ENCODE measurements around the gene NOXA1. TPM values are rescaled to one million over a fixed set of nuclear protein-coding genes. Genes with fewer than 3 reads are reported as not detected.

NOXA1 gene
- total and polyA plus RNA-seq, 2 donors: 1.9 to 8.4 TPM

- peak in 2 of 9 donors; percentile 37 to 39 for DNase-seq (ENCODE audit: low read depth in 6 of 9, low spot score in 9 of 9)
- Histone ChIP-seq H3K4me3 (ENCODE audit: low read length in 2 of 2) (no peak overlapping the region), H3K27ac (ENCODE audit: low read depth in 1 of 2, low read length in 1 of 2) (peak overlapping the region in 1 of 2 donors; percentile 32), H3K36me3 (ENCODE audit: control insufficient read depth in 2 of 2, insufficient read depth in 2 of 2, low read length in 1 of 2) (no peaks in the 10 kb centered on the region), H3K27me3 (ENCODE audit: control insufficient read depth in 2 of 2, insufficient read depth in 1 of 2, low read length in 1 of 2) (no peaks in the 10 kb centered on the region), H3K4me1 (ENCODE audit: control insufficient read depth in 2 of 2, insufficient read depth in 2 of 2, low read length in 2 of 2) (peaks cover 0 to 41% of the 10 kb centered on the region in 2 donors), H3K9me3 (ENCODE audit: control insufficient read depth in 2 of 2, insufficient read depth in 1 of 2, low read length in 1 of 2) (peaks cover 0 to 3% of the 10 kb centered on the region in 2 donors)
- WGBS: 76% methylated on average over 34 of the region's 34 CpGs
Observed at GRCh38 chr9:137387114-137387890, 35.9 kb upstream of the NOXA1 start.

GRCh38 chr9:137387891-137388560, 35.2 kb upstream of the NOXA1 start:
- DNase-seq (ENCODE audit: low read depth in 6 of 9, low spot score in 9 of 9): no peak
- Histone ChIP-seq H3K27me3 (ENCODE audit: control insufficient read depth in 2 of 2, insufficient read depth in 1 of 2, low read length in 1 of 2) (no peaks in the 10 kb centered on the region), H3K36me3 (ENCODE audit: control insufficient read depth in 2 of 2, insufficient read depth in 2 of 2, low read length in 1 of 2) (no peaks in the 10 kb centered on the region), H3K4me1 (ENCODE audit: control insufficient read depth in 2 of 2, insufficient read depth in 2 of 2, low read length in 2 of 2) (peaks cover 0 to 40% of the 10 kb centered on the region in 2 donors), H3K4me3 (ENCODE audit: low read length in 2 of 2) (no peak overlapping the region), H3K27ac (ENCODE audit: low read depth in 1 of 2, low read length in 1 of 2) (no peak overlapping the region), H3K9me3 (ENCODE audit: control insufficient read depth in 2 of 2, insufficient read depth in 1 of 2, low read length in 1 of 2) (peaks cover 0 to 3% of the 10 kb centered on the region in 2 donors)
- WGBS: 95% methylated on average over 26 of the region's 26 CpGs

GRCh38 chr9:137388589-137389427, 34.4 kb upstream of the NOXA1 start:
- Histone ChIP-seq H3K4me3 (ENCODE audit: low read length in 2 of 2) (no peak overlapping the region), H3K27me3 (ENCODE audit: control insufficient read depth in 2 of 2, insufficient read depth in 1 of 2, low read length in 1 of 2) (no peaks in the 10 kb centered on the region), H3K36me3 (ENCODE audit: control insufficient read depth in 2 of 2, insufficient read depth in 2 of 2, low read length in 1 of 2) (no peaks in the 10 kb centered on the region), H3K9me3 (ENCODE audit: control insufficient read depth in 2 of 2, insufficient read depth in 1 of 2, low read length in 1 of 2) (peaks cover 0 to 2% of the 10 kb centered on the region in 2 donors), H3K4me1 (ENCODE audit: control insufficient read depth in 2 of 2, insufficient read depth in 2 of 2, low read length in 2 of 2) (peaks cover 0 to 32% of the 10 kb centered on the region in 2 donors), H3K27ac (ENCODE audit: low read depth in 1 of 2, low read length in 1 of 2) (no peak overlapping the region)
- WGBS: 94% methylated on average over 47 of the region's 47 CpGs
- no peak for DNase-seq (ENCODE audit: low read depth in 6 of 9, low spot score in 9 of 9)

DNA sequence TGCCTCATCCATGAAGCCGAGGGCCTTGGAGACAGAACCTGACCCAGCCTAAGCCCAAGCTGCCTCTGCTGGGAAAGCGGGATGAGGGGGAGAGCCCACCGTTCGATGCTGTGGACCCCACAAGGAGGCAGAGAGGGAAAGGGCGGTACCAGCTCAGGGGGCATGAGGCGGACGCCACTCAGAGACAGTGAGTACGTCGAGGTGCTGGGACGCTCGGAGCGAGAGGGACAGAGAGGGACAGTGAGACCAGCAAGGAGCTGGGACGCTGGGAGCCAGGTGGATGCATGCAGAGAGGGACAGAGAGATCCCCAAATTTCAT, 33.8 kb upstream of the NOXA1 start:
- H3K4me3 ChIP-seq (ENCODE audit: low read length in 2 of 2): no peak overlapping the region
- no peak for DNase-seq (ENCODE audit: low read depth in 6 of 9, low spot score in 9 of 9)
- peaks cover 0 to 27% of the 10 kb centered on the region in 2 donors for H3K4me1 ChIP-seq (ENCODE audit: control insufficient read depth in 2 of 2, insufficient read depth in 2 of 2, low read length in 2 of 2)
- WGBS: 98% methylated on average over 13 of the region's 13 CpGs
- H3K36me3 ChIP-seq (ENCODE audit: control insufficient read depth in 2 of 2, insufficient read depth in 2 of 2, low read length in 1 of 2): no peaks in the 10 kb centered on the region
- H3K27me3 ChIP-seq (ENCODE audit: control insufficient read depth in 2 of 2, insufficient read depth in 1 of 2, low read length in 1 of 2): no peaks in the 10 kb centered on the region
- H3K27ac ChIP-seq (ENCODE audit: low read depth in 1 of 2, low read length in 1 of 2): no peak overlapping the region
- no peaks in the 10 kb centered on the region for H3K9me3 ChIP-seq (ENCODE audit: control insufficient read depth in 2 of 2, insufficient read depth in 1 of 2, low read length in 1 of 2)

DNA sequence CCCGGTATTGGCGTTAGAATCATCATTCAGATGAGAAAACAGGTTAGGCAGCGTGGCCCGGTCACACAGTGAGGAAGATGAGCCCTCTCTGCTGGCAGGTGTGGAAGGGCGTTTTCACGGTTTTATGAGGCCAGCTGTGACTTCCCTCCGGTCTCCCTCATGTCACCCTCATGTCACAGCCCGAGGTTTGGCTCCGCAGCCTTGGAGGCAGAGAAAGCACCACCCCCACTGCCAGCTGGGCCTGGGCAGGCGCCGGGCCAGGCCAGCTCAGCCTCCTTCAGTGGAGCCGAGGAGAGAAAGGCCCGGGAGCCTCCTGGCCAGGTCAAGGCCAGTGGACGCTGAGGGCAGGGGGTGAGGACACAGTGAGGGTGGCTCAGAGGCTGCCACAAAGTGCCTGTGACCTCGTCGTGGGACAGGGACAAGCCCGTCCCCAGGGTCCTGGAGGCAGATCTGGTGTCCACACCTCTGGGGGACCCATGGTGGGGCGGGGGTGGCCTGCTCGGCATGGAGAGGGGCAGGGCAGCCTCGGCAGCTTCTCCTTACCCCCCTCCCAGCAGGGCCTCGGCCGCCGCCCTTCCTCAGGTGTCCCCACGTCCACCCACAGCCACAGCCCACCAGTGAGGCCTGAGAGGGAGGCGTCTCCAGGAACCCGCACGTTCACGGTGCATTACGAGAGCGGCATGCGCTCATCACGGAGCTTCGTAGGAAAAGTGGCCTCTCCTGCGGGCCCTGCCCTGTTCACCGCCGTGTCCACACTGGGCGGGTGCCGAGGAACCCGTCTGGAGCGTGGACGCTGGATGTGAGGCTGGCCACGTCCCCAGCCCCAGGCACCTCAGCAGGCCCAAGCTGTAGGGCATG, 32.4 kb upstream of the NOXA1 start:
- peak in 1 of 9 donors; percentile 42 for DNase-seq (ENCODE audit: low read depth in 6 of 9, low spot score in 9 of 9)

GRCh38 chr9:137391411-137391754, 31.8 kb upstream of the NOXA1 start:
- peaks cover 0 to 2% of the 10 kb centered on the region in 2 donors for H3K9me3 ChIP-seq (ENCODE audit: control insufficient read depth in 2 of 2, insufficient read depth in 1 of 2, low read length in 1 of 2)
- no peak overlapping the region for H3K4me3 ChIP-seq (ENCODE audit: low read length in 2 of 2)
- H3K27ac ChIP-seq (ENCODE audit: low read depth in 1 of 2, low read length in 1 of 2): no peak overlapping the region
- no peaks in the 10 kb centered on the region for H3K36me3 ChIP-seq (ENCODE audit: control insufficient read depth in 2 of 2, insufficient read depth in 2 of 2, low read length in 1 of 2)
- 95% methylated on average over 22 of the region's 22 CpGs for WGBS
- DNase-seq (ENCODE audit: low read depth in 6 of 9, low spot score in 9 of 9): no peak
- peaks cover 0 to 26% of the 10 kb centered on the region in 2 donors for H3K4me1 ChIP-seq (ENCODE audit: control insufficient read depth in 2 of 2, insufficient read depth in 2 of 2, low read length in 2 of 2)
- H3K27me3 ChIP-seq (ENCODE audit: control insufficient read depth in 2 of 2, insufficient read depth in 1 of 2, low read length in 1 of 2): no peaks in the 10 kb centered on the region

More for the DNA sequence above, 32.4 kb upstream of the NOXA1 start:
- no peaks in the 10 kb centered on the region for H3K9me3 ChIP-seq (ENCODE audit: control insufficient read depth in 2 of 2, insufficient read depth in 1 of 2, low read length in 1 of 2)
- H3K27ac ChIP-seq (ENCODE audit: low read depth in 1 of 2, low read length in 1 of 2): no peak overlapping the region
- H3K4me3 ChIP-seq (ENCODE audit: low read length in 2 of 2): no peak overlapping the region
- H3K27me3 ChIP-seq (ENCODE audit: control insufficient read depth in 2 of 2, insufficient read depth in 1 of 2, low read length in 1 of 2): no peaks in the 10 kb centered on the region
- H3K4me1 ChIP-seq (ENCODE audit: control insufficient read depth in 2 of 2, insufficient read depth in 2 of 2, low read length in 2 of 2): peaks cover 0 to 26% of the 10 kb centered on the region in 2 donors
- WGBS: 92% methylated on average over 42 of the region's 42 CpGs
- no peaks in the 10 kb centered on the region for H3K36me3 ChIP-seq (ENCODE audit: control insufficient read depth in 2 of 2, insufficient read depth in 2 of 2, low read length in 1 of 2)

GRCh38 chr9:137392232-137393007, 30.8 kb upstream of the NOXA1 start:
- H3K4me1 ChIP-seq (ENCODE audit: control insufficient read depth in 2 of 2, insufficient read depth in 2 of 2, low read length in 2 of 2): peaks cover 0 to 20% of the 10 kb centered on the region in 2 donors
- DNase-seq (ENCODE audit: low read depth in 6 of 9, low spot score in 9 of 9): no peak
- no peaks in the 10 kb centered on the region for H3K36me3 ChIP-seq (ENCODE audit: control insufficient read depth in 2 of 2, insufficient read depth in 2 of 2, low read length in 1 of 2)
- no peak overlapping the region for H3K4me3 ChIP-seq (ENCODE audit: low read length in 2 of 2)
- peaks cover 0 to 11% of the 10 kb centered on the region in 2 donors for H3K9me3 ChIP-seq (ENCODE audit: control insufficient read depth in 2 of 2, insufficient read depth in 1 of 2, low read length in 1 of 2)
- H3K27ac ChIP-seq (ENCODE audit: low read depth in 1 of 2, low read length in 1 of 2): no peak overlapping the region
- 98% methylated on average over 23 of the region's 23 CpGs for WGBS
- no peaks in the 10 kb centered on the region for H3K27me3 ChIP-seq (ENCODE audit: control insufficient read depth in 2 of 2, insufficient read depth in 1 of 2, low read length in 1 of 2)

Measured in thymus (tissue), 11 donors.